ENCODE results near the gene OXT.

DNA sequence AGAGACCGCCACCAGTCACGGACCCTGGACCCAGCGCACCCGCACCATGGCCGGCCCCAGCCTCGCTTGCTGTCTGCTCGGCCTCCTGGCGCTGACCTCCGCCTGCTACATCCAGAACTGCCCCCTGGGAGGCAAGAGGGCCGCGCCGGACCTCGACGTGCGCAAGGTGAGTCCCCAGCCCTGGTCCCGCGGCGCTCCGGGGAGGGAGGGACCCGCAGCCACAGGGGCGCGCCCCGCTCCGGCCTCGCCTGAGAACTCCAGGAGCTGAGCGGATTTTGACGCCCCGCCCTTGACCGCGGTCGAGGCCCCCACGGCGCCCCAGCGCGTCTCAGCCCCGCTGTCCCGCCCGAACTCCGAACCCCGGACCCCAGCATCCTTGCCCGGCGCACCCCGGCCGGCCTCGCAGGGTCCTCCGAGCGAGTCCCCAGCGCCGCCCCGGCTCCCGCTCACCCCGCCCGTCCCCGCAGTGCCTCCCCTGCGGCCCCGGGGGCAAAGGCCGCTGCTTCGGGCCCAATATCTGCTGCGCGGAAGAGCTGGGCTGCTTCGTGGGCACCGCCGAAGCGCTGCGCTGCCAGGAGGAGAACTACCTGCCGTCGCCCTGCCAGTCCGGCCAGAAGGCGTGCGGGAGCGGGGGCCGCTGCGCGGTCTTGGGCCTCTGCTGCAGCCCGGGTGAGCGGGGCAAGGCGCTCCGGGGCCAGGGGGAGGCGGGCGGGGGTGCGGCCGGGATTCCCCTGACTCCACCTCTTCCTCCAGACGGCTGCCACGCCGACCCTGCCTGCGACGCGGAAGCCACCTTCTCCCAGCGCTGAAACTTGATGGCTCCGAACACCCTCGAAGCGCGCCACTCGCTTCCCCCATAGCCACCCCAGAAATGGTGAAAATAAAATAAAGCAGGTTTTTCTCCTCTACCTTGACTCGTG lies at the start of gene OXT:
- TF ChIP-seq FOXM1 (IDR thresholded peaks at IDR 0.05; ENCODE audit: borderline replicate concordance, low read depth): no peak
- TF ChIP-seq TAF1 (IDR thresholded peaks at IDR 0.05; ENCODE audit: low read depth): no peak
- TF ChIP-seq, protein P1, sequence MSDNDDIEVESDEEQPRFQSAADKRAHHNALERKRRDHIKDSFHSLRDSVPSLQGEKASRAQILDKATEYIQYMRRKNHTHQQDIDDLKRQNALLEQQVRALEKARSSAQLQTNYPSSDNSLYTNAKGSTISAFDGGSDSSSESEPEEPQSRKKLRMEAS (IDR thresholded peaks at IDR 0.05): no peak
- no peak for TF ChIP-seq NFIC (IDR thresholded peaks at IDR 0.05)
- TF ChIP-seq YY1 (IDR thresholded peaks at IDR 0.05; ENCODE audit: low read depth): no peak
- no peak for TF ChIP-seq EP300 (IDR thresholded peaks at IDR 0.05; ENCODE audit: borderline replicate concordance)
- TF ChIP-seq, protein P2, sequence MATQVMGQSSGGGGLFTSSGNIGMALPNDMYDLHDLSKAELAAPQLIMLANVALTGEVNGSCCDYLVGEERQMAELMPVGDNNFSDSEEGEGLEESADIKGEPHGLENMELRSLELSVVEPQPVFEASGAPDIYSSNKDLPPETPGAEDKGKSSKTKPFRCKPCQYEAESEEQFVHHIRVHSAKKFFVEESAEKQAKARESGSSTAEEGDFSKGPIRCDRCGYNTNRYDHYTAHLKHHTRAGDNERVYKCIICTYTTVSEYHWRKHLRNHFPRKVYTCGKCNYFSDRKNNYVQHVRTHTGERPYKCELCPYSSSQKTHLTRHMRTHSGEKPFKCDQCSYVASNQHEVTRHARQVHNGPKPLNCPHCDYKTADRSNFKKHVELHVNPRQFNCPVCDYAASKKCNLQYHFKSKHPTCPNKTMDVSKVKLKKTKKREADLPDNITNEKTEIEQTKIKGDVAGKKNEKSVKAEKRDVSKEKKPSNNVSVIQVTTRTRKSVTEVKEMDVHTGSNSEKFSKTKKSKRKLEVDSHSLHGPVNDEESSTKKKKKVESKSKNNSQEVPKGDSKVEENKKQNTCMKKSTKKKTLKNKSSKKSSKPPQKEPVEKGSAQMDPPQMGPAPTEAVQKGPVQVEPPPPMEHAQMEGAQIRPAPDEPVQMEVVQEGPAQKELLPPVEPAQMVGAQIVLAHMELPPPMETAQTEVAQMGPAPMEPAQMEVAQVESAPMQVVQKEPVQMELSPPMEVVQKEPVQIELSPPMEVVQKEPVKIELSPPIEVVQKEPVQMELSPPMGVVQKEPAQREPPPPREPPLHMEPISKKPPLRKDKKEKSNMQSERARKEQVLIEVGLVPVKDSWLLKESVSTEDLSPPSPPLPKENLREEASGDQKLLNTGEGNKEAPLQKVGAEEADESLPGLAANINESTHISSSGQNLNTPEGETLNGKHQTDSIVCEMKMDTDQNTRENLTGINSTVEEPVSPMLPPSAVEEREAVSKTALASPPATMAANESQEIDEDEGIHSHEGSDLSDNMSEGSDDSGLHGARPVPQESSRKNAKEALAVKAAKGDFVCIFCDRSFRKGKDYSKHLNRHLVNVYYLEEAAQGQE (IDR thresholded peaks at IDR 0.05; ENCODE audit: low read depth): no peak
- no peak for TF ChIP-seq ZBTB7A (IDR thresholded peaks at IDR 0.05; ENCODE audit: low read depth)
- TF ChIP-seq RAD21 (IDR thresholded peaks at IDR 0.05; ENCODE audit: low read depth): no peak
- no peak for TF ChIP-seq CEBPB (IDR thresholded peaks at IDR 0.05)
- no peak for TF ChIP-seq CREB1 (IDR thresholded peaks at IDR 0.05; ENCODE audit: low read depth)
- TF ChIP-seq TEAD4 (IDR thresholded peaks at IDR 0.05): no peak
- TF ChIP-seq, protein P3, sequence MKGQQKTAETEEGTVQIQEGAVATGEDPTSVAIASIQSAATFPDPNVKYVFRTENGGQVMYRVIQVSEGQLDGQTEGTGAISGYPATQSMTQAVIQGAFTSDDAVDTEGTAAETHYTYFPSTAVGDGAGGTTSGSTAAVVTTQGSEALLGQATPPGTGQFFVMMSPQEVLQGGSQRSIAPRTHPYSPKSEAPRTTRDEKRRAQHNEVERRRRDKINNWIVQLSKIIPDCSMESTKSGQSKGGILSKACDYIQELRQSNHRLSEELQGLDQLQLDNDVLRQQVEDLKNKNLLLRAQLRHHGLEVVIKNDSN (IDR thresholded peaks at IDR 0.05): no peak
- no peak for TF ChIP-seq EGR1 (IDR thresholded peaks at IDR 0.05)

Measured in Ishikawa (cell line).